GM23248 (cell line): ENCODE data around the gene MDGA2. TPM values are rescaled to one million over a fixed set of nuclear protein-coding genes. Genes with fewer than 3 reads are reported as not detected.

Experiments used
- DNase-seq: peaks from one replicate; pipeline ENCODE4 v3.0.0-alpha.2; 2015
- H2AFZ ChIP-seq: fragments of 200-600 bp; sonication (generic); 2 replicates; pipeline ENCODE4 v1.6.1; 2016; ENCODE audit warnings: antibody characterized with exemption
- H3F3A ChIP-seq: fragments of 200-600 bp; sonication (generic); 2 replicates; pipeline ENCODE4 v1.6.1; 2016; ENCODE audit warnings: mild to moderate bottlenecking, antibody characterized with exemption, mixed run types; ENCODE audit not compliant: insufficient read depth
- H3K27ac ChIP-seq: fragments of 200-600 bp; sonication (generic); 2 replicates; pipeline ENCODE4 v1.5.1; 2016; ENCODE audit warnings: mild to moderate bottlenecking
- H3K27me3 ChIP-seq: fragments of 200-600 bp; sonication (generic); replicated peaks from 2 replicates; pipeline ENCODE4 v1.6.1; 2016; ENCODE audit warnings: mild to moderate bottlenecking; ENCODE audit not compliant: insufficient read depth
- H3K36me3 ChIP-seq: fragments of 200-600 bp; sonication (generic); 2 replicates; pipeline ENCODE4 v1.6.1; 2016; ENCODE audit warnings: low read depth, mild to moderate bottlenecking
- H3K4me1 ChIP-seq: fragments of 200-600 bp; sonication (generic); 2 replicates; pipeline ENCODE4 v1.6.1; 2016; ENCODE audit warnings: mild to moderate bottlenecking; ENCODE audit not compliant: insufficient read depth
- H3K4me2 ChIP-seq: fragments of 200-600 bp; sonication (generic); one replicate; pipeline ENCODE4 v1.6.1; 2016; ENCODE audit warnings: mild to moderate bottlenecking; ENCODE audit not compliant: unreplicated experiment
- H3K4me3 ChIP-seq: fragments of 200-600 bp; sonication (generic); 2 replicates; pipeline ENCODE4 v1.5.1; 2016; ENCODE audit warnings: mild to moderate bottlenecking
- H3K79me2 ChIP-seq: fragments of 200-600 bp; sonication (generic); 2 replicates; pipeline ENCODE4 v1.6.1; 2016; ENCODE audit warnings: mild to moderate bottlenecking; ENCODE audit not compliant: insufficient read depth
- H3K9ac ChIP-seq: fragments of 200-600 bp; sonication (generic); 2 replicates; pipeline ENCODE4 v1.6.1; 2016; ENCODE audit warnings: mild to moderate bottlenecking
- H3K9me2 ChIP-seq: fragments of 200-600 bp; sonication (generic); 2 replicates; pipeline ENCODE4 v1.6.1; 2016; ENCODE audit warnings: mixed run types, mild to moderate bottlenecking, moderate library complexity; ENCODE audit not compliant: insufficient read depth
- H3K9me3 ChIP-seq: fragments of 200-600 bp; sonication (generic); one replicate; pipeline ENCODE4 v1.6.1; 2017; ENCODE audit warnings: low read depth
- H4K20me1 ChIP-seq: fragments of 200-600 bp; sonication (generic); 2 replicates; pipeline ENCODE4 v1.6.0; 2016; ENCODE audit not compliant: insufficient read depth
- EZH2 ChIP-seq: fragments of 200-600 bp; sonication (generic); IDR thresholded peaks from 2 replicates; pipeline ENCODE4 v1.6.1; 2018; ENCODE audit warnings: antibody characterized with exemption, mild to moderate bottlenecking; ENCODE audit not compliant: insufficient read depth, poor library complexity, severe bottlenecking
- EZH2phosphoT487 ChIP-seq: fragments of 200-600 bp; sonication (generic); IDR thresholded peaks from 2 replicates; pipeline ENCODE4 v1.6.1; 2018; ENCODE audit warnings: antibody characterized with exemption, moderate library complexity, mild to moderate bottlenecking, low read depth; ENCODE audit not compliant: insufficient read depth
- WGBS, 2 experiments: methylation state at CpG; one replicate each; pipeline ENCODE4 v1.1.6; 2015 to 2017; ENCODE audit warnings: low lambda C conversion rate in 2 of 2, low coverage in 1 of 2; ENCODE audit errors: missing lambda C conversion rate in 2 of 2; 5-methylcytosine and 5-hydroxymethylcytosine counted together
- in situ Hi-C: fragments of 300-500 bp; cut with MboI; formaldehyde crosslinking; loops from 2 replicates; pipeline ENCODE4 v1.15.0; 2020
- polyA plus RNA-seq: library from polyadenylated mRNA; unstranded; fragments of >200 nt; fragmentation: Nextera tagmentation; extraction: Ambion mirVana; gene quantifications from 2 replicates; pipeline ENCODE4 v1.2.1, GENCODE V29; 2016
- total RNA-seq: library from RNA; depleted of rRNA; stranded (reverse); fragments of >200 nt; shearing (Covaris generic); gene quantifications from 2 replicates; pipeline ENCODE4 v1.2.3, GENCODE V29; 2014

The MDGA2 gene
- total and polyA plus RNA-seq, 2 experiments from 2014 or later = not detected

- Histone ChIP-seq H3K36me3 (no peaks in the 10 kb centered on the region), H3K4me3 (no peak overlapping the region), H3K27me3 (no peaks in the 10 kb centered on the region), H3K4me2 (no peak overlapping the region), H3K27ac (no peak overlapping the region), H3K9me3 (peaks cover 3% of the 10 kb centered on the region), H3K79me2 (no peaks in the 10 kb centered on the region), H3F3A (no peaks in the 10 kb centered on the region), H3K9me2 (no peaks in the 10 kb centered on the region), H3K9ac (no peak overlapping the region), H4K20me1 (no peaks in the 10 kb centered on the region), H3K4me1 (no peaks in the 10 kb centered on the region), H2AFZ (no peak overlapping the region)
- in situ Hi-C loops = no loop called here
- TF ChIP-seq EZH2 (no peak), EZH2phosphoT487 (no peak)
- DNase-seq = no peak
- 25 to 28% methylated on average over 5 of the region's 5 CpGs for WGBS, 2 experiments
Observed at GRCh38 chr14:47346849-47347248, 328.6 kb downstream of the MDGA2 start.

GRCh38 chr14:47345016-47345415 is 330.4 kb downstream of the MDGA2 start:
- Histone ChIP-seq H4K20me1 (no peaks in the 10 kb centered on the region), H3F3A (no peaks in the 10 kb centered on the region), H3K4me3 (no peak overlapping the region), H3K4me2 (no peak overlapping the region), H3K9me2 (no peaks in the 10 kb centered on the region), H3K9me3 (peaks cover 3% of the 10 kb centered on the region), H3K79me2 (no peaks in the 10 kb centered on the region), H3K27ac (no peak overlapping the region), H2AFZ (no peak overlapping the region), H3K36me3 (no peaks in the 10 kb centered on the region), H3K9ac (no peak overlapping the region), H3K27me3 (no peaks in the 10 kb centered on the region), H3K4me1 (no peaks in the 10 kb centered on the region)
- 7 to 10% methylated on average over 2 of the region's 2 CpGs for WGBS, 2 experiments
- in situ Hi-C loops = no loop called here
- no peak for DNase-seq
- TF ChIP-seq EZH2phosphoT487 (no peak), EZH2 (no peak)

- Histone ChIP-seq H3K36me3 (no peaks in the 10 kb centered on the region), H3K9me3 (no peaks in the 10 kb centered on the region), H3K27ac (no peak overlapping the region), H3K4me3 (no peak overlapping the region), H3F3A (no peaks in the 10 kb centered on the region), H4K20me1 (no peaks in the 10 kb centered on the region), H2AFZ (no peak overlapping the region), H3K4me1 (no peaks in the 10 kb centered on the region), H3K27me3 (no peaks in the 10 kb centered on the region), H3K4me2 (no peak overlapping the region), H3K9ac (no peak overlapping the region), H3K9me2 (no peaks in the 10 kb centered on the region), H3K79me2 (no peaks in the 10 kb centered on the region)
- in situ Hi-C loops = no loop called here
- TF ChIP-seq EZH2 (no peak), EZH2phosphoT487 (no peak)
- 70% methylated on average over 3 of the region's 3 CpGs for WGBS, 2 experiments
- DNase-seq = no peak
Observed at GRCh38 chr14:47332939-47333338, 342.5 kb downstream of the MDGA2 start.

GRCh38 chr14:47332106-47332505 is 343.3 kb downstream of the MDGA2 start:
- H3K4me1 ChIP-seq = no peaks in the 10 kb centered on the region
- H2AFZ ChIP-seq = no peak overlapping the region
- H3K4me2 ChIP-seq = no peak overlapping the region
- TF ChIP-seq EZH2 = no peak
- no peak for TF ChIP-seq EZH2phosphoT487
- H3F3A ChIP-seq = no peaks in the 10 kb centered on the region
- DNase-seq = no peak
- no peaks in the 10 kb centered on the region for H4K20me1 ChIP-seq
- no peak overlapping the region for H3K27ac ChIP-seq
- H3K4me3 ChIP-seq = no peak overlapping the region
- no peak overlapping the region for H3K9ac ChIP-seq
- H3K36me3 ChIP-seq = no peaks in the 10 kb centered on the region
- no peaks in the 10 kb centered on the region for H3K9me3 ChIP-seq
- H3K9me2 ChIP-seq = no peaks in the 10 kb centered on the region
- no peaks in the 10 kb centered on the region for H3K79me2 ChIP-seq
- no peaks in the 10 kb centered on the region for H3K27me3 ChIP-seq
- in situ Hi-C loops = no loop called here

GRCh38 chr14:47328376-47328775 is 347.0 kb downstream of the MDGA2 start:
- WGBS, 2 experiments = 11 to 13% methylated on average over 4 of the region's 4 CpGs
- no peak overlapping the region for H3K27ac ChIP-seq
- no peaks in the 10 kb centered on the region for H3K27me3 ChIP-seq
- no peak overlapping the region for H3K4me3 ChIP-seq
- no peak overlapping the region for H3K9ac ChIP-seq
- H3K9me3 ChIP-seq = no peaks in the 10 kb centered on the region
- no peak overlapping the region for H2AFZ ChIP-seq
- H4K20me1 ChIP-seq = no peaks in the 10 kb centered on the region
- H3K36me3 ChIP-seq = no peaks in the 10 kb centered on the region
- no peaks in the 10 kb centered on the region for H3K79me2 ChIP-seq
- no peaks in the 10 kb centered on the region for H3K9me2 ChIP-seq
- H3K4me1 ChIP-seq = no peaks in the 10 kb centered on the region
- no peaks in the 10 kb centered on the region for H3F3A ChIP-seq
- no peak overlapping the region for H3K4me2 ChIP-seq
- TF ChIP-seq EZH2 (no peak), EZH2phosphoT487 (no peak)
- no peak for DNase-seq
- in situ Hi-C loops = no loop called here
